Measurements from ENCODE around the gene HLA-C. TPM values are rescaled to one million over a fixed set of nuclear protein-coding genes. Genes with fewer than 3 reads are reported as not detected.
"Not testable (repeated sequence)": the region's sequence is repeated elsewhere in the genome, so short reads cannot be mapped to it uniquely, and the experiment has no call there.

Gene HLA-C
- total RNA-seq, 1 donor from 2014 or later: 177 TPM

DNA sequence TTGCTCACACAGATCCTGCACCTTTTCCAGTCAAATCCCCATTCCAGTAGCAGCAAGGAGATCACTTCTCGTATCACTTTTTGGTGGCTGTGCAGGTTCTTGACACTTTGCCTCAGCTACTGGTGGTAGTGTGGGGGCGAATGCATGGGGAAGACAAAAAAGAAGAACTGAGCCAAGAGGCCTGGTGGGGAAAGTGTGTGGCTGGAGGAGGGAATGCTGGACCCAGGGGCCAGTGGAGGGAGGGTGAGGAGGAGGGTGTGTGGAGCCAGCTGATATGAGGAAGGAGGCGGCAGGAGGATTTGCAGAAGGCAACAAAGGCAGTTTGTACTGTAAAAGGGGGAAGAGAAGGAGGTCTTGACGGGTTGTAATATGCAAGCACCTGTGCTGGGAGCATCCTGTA lies 15.7 kb upstream of the HLA-C start:
- TF ChIP-seq CTCF (IDR thresholded peaks at IDR 0.05; ENCODE audit: unreplicated experiment): no peak
- Mint-ChIP-seq H3K4me3 (ENCODE audit: unreplicated experiment) (no peak overlapping the region), H3K36me3 (ENCODE audit: low read depth, unreplicated experiment) (no peaks in the 10 kb centered on the region), H3K4me1 (ENCODE audit: unreplicated experiment) (no peaks in the 10 kb centered on the region), H3K27ac (ENCODE audit: unreplicated experiment) (no peak overlapping the region), H3K9me3 (ENCODE audit: unreplicated experiment) (no peaks in the 10 kb centered on the region), H3K27me3 (ENCODE audit: unreplicated experiment) (no peaks in the 10 kb centered on the region)
- DNase-seq (ENCODE audit: low spot score): no peak

GRCh38 chr6:31285982-31286381 lies 14.1 kb upstream of the HLA-C start:
- H3K4me3 Mint-ChIP-seq (ENCODE audit: unreplicated experiment): no peak overlapping the region
- no peaks in the 10 kb centered on the region for H3K9me3 Mint-ChIP-seq (ENCODE audit: unreplicated experiment)
- no peak for DNase-seq (ENCODE audit: low spot score)
- H3K27ac Mint-ChIP-seq (ENCODE audit: unreplicated experiment): no peak overlapping the region
- H3K27me3 Mint-ChIP-seq (ENCODE audit: unreplicated experiment): no peaks in the 10 kb centered on the region
- no peak for TF ChIP-seq CTCF (IDR thresholded peaks at IDR 0.05; ENCODE audit: unreplicated experiment)
- H3K36me3 Mint-ChIP-seq (ENCODE audit: low read depth, unreplicated experiment): no peaks in the 10 kb centered on the region
- H3K4me1 Mint-ChIP-seq (ENCODE audit: unreplicated experiment): no peaks in the 10 kb centered on the region

DNA sequence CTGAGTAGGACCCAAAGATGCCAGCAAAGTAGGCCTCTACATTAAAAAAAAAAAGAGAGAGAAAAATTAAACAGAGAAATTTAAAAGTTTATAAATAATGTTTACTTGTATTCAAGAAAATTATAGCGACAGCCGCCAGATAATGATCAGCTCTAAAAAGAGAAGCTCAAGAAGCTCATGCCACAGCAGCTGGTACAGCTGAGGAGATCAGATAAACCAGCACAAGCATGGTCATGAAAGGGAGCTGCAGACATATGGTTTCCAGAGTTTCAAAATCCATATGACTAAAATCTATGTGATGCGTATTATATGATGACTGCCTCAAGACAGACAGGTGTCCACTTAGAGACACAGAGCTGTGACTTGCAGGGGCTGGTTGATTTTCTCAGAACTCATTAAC lies 13.6 kb upstream of the HLA-C start:
- no peak for DNase-seq (ENCODE audit: low spot score)
- Mint-ChIP-seq H3K4me1 (ENCODE audit: unreplicated experiment) (no peaks in the 10 kb centered on the region), H3K4me3 (ENCODE audit: unreplicated experiment) (no peak overlapping the region), H3K27ac (ENCODE audit: unreplicated experiment) (no peak overlapping the region), H3K36me3 (ENCODE audit: low read depth, unreplicated experiment) (no peaks in the 10 kb centered on the region), H3K27me3 (ENCODE audit: unreplicated experiment) (no peaks in the 10 kb centered on the region), H3K9me3 (ENCODE audit: unreplicated experiment) (no peaks in the 10 kb centered on the region)
- no peak for TF ChIP-seq CTCF (IDR thresholded peaks at IDR 0.05; ENCODE audit: unreplicated experiment)

DNA sequence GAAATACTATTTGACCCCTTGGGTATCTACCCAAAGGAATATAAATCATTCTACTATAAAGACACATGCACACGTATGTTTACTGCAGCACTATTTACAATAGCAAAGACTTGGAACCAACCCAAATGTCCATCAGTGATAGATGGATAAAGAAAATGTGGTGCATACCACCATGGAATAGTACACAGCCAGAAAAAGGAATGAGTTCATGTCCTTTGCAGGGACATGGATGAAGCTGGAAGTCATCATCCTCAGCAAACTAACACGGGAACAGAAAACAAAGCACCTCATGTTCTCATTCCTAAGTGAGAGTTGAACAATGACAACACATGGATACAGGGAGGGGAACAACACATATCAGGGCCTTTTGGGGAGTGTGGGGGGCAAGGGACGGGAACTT lies 7.8 kb upstream of the HLA-C start:
- not testable (repeated sequence) for H3K27ac Mint-ChIP-seq (ENCODE audit: unreplicated experiment); H3K4me3 Mint-ChIP-seq (ENCODE audit: unreplicated experiment); H3K9me3 Mint-ChIP-seq (ENCODE audit: unreplicated experiment); DNase-seq (ENCODE audit: low spot score); H3K36me3 Mint-ChIP-seq (ENCODE audit: low read depth, unreplicated experiment); H3K27me3 Mint-ChIP-seq (ENCODE audit: unreplicated experiment); H3K4me1 Mint-ChIP-seq (ENCODE audit: unreplicated experiment)

GRCh38 chr6:31272836-31273626 lies 1.1 kb upstream of the HLA-C start:
- H3K4me1 Mint-ChIP-seq (ENCODE audit: unreplicated experiment): peaks cover 20% of the 10 kb centered on the region
- no peak overlapping the region for H3K27ac Mint-ChIP-seq (ENCODE audit: unreplicated experiment)
- H3K27me3 Mint-ChIP-seq (ENCODE audit: unreplicated experiment): peaks cover 2% of the 10 kb centered on the region

More at GRCh38 chr6:31272836-31273626, 1.1 kb upstream of the HLA-C start:
- no peak for DNase-seq (ENCODE audit: low spot score)
- no peak for TF ChIP-seq CTCF (IDR thresholded peaks at IDR 0.05; ENCODE audit: unreplicated experiment)
- Mint-ChIP-seq H3K9me3 (ENCODE audit: unreplicated experiment) (no peaks in the 10 kb centered on the region), H3K4me3 (ENCODE audit: unreplicated experiment) (peak overlapping the region; percentile 88), H3K36me3 (ENCODE audit: low read depth, unreplicated experiment) (peaks cover 10% of the 10 kb centered on the region)

Data from endothelial cell (in vitro differentiated cells).